GM18507 (cell line): Measurements from ENCODE around the gene AMY1A.
"Not testable (repeated sequence)": the region's sequence is repeated elsewhere in the genome, so short reads cannot be mapped to it uniquely, and the experiment has no call there.

Source experiments
- DNase-seq: peaks from one replicate; pipeline ENCODE4 v3.0.0; 2011; ENCODE audit warnings: low read depth; ENCODE audit not compliant: insufficient read length; ENCODE audit errors: extremely low spot score
- FAIRE-seq: peaks from 2 replicates; lab custom pipeline; 2011; peaks lifted over from hg19 to GRCh38; lab: Jason Lieb, UNC

AMY1A gene

DNA sequence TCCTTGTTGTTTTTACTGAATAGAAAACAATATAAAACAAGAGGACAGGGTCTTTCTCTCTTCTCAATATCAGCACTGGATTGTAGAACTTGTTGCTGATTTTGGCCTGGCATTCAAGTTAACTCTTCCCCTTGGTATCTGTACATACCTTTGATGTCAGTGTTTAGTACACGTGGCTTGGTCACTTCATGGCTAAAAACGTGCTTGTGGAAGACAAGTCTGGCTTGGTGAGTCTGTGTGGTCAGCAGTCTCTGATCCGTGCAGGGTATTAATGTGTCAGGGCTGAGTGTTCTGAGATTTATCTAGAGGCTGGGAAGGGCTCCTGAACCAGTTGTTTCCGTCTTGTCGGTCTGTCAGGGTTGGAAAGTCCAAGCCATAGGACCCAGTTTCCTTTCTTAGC lies at the start of gene AMY1A:
AMY1A (plus strand) TSS at position 301 of the 400 bp plus-strand sequence. CDS start 571 bp downstream, outside the sequence.
- FAIRE-seq, DNase-seq: not testable (repeated sequence)

DNA sequence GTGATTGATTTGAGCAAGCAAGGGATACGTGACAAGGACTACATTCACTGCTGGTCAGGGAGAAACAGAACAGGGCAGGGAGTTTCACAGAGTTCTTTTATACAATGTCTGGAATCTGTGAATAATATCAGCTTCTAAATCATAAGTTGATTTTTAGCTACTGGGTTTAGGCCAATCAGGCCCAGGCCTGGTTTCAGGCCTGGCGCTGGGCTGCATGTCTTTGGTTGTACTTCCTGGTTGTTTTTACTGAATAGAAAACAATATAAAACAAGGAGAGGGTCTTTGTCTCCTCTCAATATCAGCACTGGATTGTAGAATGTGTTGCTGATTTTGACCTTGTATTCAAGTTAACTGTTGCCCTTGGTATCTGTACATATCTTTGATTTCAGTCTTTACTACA lies 39.2 kb upstream of the AMY1A start:
- no peak for DNase-seq
- no peak for FAIRE-seq

DNA sequence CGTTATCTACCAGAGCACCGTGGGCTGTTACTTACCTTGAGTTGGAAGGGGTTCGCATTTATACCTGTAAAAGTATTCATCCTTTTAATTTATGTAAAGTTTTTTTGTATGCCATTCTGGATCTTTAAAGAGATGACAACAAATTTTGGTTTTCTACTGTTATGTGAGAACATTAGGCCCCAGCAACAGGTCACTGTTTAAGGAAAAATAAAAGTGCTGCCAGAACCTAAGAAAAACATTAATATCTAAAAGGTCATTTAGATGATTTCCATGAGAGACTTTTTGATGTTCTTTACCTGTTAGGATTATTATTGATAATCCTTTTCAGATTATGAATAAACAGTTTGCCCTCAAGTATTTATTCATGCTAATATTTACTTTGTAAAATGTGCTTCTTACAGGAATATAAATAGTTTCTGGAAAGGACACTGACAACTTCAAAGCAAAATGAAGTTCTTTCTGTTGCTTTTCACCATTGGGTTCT lies 38.5 kb upstream of the AMY1A start, which contains the start of gene AMY2A:
AMY2A (plus strand) TSS at position 434 of the 484 bp plus-strand sequence; CDS start at position 448, 14 bp downstream.
- not testable (repeated sequence) for DNase-seq, FAIRE-seq

DNA sequence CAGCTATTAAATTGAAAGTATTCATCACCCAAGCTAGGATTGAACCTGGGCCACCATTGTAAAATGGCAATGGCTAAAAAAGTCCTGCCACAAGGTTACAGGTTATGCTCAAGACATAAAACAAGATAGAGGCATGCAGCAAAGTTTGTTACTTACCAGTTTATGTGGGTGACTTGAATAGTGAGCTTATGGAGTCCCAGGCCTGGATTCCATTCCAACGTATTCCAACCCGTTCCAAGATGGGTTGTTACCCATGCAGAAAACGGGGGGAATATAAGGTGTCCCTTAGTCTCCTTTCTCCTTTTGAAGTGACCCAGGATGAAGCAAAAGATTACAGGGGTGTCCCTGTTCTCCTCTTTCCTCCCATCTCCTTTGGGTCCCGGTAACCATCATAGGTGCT lies 28.1 kb upstream of the AMY1A start:
- FAIRE-seq, DNase-seq: not testable (repeated sequence)

DNA sequence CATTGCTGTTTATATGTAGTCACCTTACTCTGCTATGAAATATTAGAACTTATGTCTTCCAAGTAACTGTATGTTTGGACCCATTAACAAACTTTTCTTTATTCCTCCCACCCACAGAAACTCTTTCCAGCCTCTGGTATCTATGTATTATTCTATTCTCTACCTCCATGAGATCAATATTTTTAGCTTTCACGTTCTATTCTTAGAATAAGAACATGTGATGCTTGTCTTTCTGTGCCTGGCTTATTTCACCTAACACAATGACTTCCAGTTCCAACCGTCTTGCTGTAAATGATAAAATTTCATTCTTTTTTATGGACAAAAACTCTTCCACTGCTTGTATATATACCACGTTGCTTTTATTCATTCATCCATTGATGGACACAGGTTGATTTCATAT lies 14.4 kb upstream of the AMY1A start:
- DNase-seq, FAIRE-seq: not testable (repeated sequence)

DNA sequence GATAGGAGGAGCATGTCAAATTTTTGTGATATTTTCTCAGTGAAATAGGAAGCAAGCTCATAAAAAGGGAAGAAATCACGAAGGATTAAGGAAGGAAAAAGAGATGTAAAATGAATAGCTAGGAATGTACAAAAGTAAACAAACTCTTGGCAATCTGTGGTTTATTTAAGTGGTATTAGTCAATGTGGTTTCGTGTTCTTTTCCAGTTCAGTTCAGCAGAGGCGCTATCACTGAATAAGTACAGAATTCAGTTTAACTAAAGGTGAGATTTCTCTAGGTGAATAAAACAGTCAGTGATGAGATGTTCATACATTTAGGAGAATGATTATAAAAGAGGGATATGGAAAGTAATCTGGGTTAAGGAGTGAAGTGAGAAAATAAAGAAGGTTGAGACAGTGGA lies 11.7 kb upstream of the AMY1A start:
- FAIRE-seq, result not testable (repeated sequence)

DNA sequence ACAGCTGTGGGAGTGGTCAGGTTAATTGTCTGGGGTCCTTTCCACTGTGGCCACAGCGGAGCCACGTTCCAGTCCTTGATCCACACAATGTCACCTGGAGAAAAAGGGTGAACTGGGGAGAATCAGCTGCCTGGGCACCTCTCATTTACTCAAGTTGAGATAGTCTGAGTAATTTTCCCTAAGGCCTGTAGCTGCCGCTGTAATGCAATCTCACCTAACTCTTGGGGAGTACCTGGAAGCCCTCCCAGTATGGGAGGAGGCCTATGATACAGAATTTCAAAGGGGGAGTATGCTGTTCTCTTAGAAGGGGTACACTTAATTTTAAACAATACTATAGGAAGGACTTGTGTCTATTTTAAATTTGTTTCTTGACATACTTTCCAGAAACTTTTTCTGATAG lies 5.3 kb upstream of the AMY1A start:
- not testable (repeated sequence) for FAIRE-seq, DNase-seq

More for the DNA sequence above, 11.7 kb upstream of the AMY1A start:
- not testable (repeated sequence) for DNase-seq

DNA sequence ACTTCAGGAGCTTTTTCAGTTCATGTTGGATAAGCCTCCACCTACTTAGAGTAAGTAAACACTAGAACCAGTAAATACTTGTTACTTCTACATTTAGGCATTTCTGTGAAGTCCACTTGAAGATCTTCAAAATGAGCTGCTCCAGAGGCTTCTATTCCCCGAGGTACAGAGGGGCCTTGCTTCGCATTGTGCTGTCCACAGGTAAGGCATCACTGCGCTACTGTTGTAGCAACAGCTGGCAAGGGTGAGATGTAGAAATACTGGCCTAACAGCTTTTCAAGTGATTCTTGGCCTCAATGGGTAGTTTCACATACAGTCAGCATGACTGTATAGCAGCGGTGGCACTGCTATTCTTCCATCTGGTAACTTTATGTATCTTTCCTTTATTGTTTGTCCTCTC lies 4.7 kb upstream of the AMY1A start:
- FAIRE-seq, DNase-seq: not testable (repeated sequence)

DNA sequence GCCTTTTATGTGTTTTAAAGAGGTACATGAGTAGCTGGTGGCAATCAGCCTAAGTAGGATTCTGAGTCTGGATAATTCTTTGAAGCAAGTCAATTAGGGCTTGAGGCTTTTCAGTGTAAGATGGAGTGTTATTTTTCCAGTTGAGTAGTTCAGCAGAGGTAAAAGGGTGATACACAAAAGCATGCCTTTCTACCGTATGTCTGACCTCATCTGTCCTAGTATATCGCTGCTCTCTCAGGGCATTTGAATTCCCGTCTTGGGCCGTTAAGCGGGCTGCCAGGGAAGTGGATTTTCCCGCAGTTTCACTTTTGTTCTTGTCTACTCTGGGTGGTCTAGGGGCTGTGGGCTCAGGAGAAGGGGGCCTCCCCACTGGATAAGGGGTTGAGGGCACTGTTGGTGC lies 1.4 kb upstream of the AMY1A start:
- not testable (repeated sequence) for FAIRE-seq, DNase-seq

DNA sequence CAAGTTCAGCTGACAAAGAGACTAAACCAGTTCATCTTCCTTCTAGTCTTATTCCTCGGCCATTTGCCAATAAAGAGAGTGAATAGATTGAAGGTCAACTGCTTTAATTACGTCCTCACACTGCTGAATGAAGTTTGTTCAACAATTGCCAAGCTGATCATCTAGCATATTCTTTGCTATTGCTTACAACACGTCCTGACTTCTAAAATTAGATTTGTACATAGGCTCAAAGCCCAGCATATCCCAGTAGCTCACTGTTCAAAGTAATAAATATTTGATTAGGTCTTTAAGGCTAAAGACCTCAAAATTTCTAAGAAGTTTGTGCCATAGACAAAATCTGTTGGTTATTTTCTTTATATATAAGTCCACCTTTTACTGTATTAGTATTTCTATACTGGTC lies 20.8 kb downstream of the AMY1A start:
- FAIRE-seq, DNase-seq: not testable (repeated sequence)

DNA sequence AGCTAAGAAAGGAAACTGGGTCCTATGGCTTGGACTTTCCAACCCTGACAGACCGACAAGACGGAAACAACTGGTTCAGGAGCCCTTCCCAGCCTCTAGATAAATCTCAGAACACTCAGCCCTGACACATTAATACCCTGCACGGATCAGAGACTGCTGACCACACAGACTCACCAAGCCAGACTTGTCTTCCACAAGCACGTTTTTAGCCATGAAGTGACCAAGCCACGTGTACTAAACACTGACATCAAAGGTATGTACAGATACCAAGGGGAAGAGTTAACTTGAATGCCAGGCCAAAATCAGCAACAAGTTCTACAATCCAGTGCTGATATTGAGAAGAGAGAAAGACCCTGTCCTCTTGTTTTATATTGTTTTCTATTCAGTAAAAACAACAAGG lies 40.5 kb downstream of the AMY1A start, which contains the start of gene AMY1B:
AMY1B (minus strand) TSS at position 101 of the 400 bp plus-strand sequence. CDS start 571 bp downstream, outside the sequence.
- DNase-seq, FAIRE-seq: not testable (repeated sequence)

DNA sequence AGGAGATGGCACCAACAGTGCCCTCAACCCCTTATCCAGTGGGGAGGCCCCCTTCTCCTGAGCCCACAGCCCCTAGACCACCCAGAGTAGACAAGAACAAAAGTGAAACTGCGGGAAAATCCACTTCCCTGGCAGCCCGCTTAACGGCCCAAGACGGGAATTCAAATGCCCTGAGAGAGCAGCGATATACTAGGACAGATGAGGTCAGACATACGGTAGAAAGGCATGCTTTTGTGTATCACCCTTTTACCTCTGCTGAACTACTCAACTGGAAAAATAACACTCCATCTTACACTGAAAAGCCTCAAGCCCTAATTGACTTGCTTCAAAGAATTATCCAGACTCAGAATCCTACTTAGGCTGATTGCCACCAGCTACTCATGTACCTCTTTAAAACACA lies 41.9 kb downstream of the AMY1A start:
- not testable (repeated sequence) for FAIRE-seq, DNase-seq

DNA sequence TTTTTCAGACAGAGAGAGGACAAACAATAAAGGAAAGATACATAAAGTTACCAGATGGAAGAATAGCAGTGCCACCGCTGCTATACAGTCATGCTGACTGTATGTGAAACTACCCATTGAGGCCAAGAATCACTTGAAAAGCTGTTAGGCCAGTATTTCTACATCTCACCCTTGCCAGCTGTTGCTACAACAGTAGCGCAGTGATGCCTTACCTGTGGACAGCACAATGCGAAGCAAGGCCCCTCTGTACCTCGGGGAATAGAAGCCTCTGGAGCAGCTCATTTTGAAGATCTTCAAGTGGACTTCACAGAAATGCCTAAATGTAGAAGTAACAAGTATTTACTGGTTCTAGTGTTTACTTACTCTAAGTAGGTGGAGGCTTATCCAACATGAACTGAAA lies 45.1 kb downstream of the AMY1A start:
- not testable (repeated sequence) for DNase-seq, FAIRE-seq

DNA sequence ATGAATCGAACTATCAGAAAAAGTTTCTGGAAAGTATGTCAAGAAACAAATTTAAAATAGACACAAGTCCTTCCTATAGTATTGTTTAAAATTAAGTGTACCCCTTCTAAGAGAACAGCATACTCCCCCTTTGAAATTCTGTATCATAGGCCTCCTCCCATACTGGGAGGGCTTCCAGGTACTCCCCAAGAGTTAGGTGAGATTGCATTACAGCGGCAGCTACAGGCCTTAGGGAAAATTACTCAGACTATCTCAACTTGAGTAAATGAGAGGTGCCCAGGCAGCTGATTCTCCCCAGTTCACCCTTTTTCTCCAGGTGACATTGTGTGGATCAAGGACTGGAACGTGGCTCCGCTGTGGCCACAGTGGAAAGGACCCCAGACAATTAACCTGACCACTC lies 45.7 kb downstream of the AMY1A start:
- FAIRE-seq, DNase-seq: not testable (repeated sequence)

DNA sequence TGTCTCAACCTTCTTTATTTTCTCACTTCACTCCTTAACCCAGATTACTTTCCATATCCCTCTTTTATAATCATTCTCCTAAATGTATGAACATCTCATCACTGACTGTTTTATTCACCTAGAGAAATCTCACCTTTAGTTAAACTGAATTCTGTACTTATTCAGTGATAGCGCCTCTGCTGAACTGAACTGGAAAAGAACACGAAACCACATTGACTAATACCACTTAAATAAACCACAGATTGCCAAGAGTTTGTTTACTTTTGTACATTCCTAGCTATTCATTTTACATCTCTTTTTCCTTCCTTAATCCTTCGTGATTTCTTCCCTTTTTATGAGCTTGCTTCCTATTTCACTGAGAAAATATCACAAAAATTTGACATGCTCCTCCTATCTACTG lies 52.1 kb downstream of the AMY1A start:
- DNase-seq, result not testable (repeated sequence)

DNA sequence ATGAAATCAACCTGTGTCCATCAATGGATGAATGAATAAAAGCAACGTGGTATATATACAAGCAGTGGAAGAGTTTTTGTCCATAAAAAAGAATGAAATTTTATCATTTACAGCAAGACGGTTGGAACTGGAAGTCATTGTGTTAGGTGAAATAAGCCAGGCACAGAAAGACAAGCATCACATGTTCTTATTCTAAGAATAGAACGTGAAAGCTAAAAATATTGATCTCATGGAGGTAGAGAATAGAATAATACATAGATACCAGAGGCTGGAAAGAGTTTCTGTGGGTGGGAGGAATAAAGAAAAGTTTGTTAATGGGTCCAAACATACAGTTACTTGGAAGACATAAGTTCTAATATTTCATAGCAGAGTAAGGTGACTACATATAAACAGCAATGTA lies 54.8 kb downstream of the AMY1A start:
- not testable (repeated sequence) for DNase-seq

More for the DNA sequence above, 52.1 kb downstream of the AMY1A start:
- FAIRE-seq, result not testable (repeated sequence)

More for the DNA sequence above, 54.8 kb downstream of the AMY1A start:
- FAIRE-seq, result not testable (repeated sequence)
